Ascending aorta (tissue), 2 donors: ENCODE results near the gene ACTR1B. TPM values are rescaled to one million over a fixed set of nuclear protein-coding genes. Genes with fewer than 3 reads are reported as not detected.
A peak's percentile ranks its signal among the peaks of the same experiment; 100 is the strongest.

Source experiments
- DNase-seq, 2 donors: peaks; one replicate each; pipeline ENCODE4 v3.0.0-alpha.2; 2019; ENCODE audit warnings: low spot score in 2 of 2
- H3K27ac ChIP-seq, 2 donors: fragments of 200-600 bp; sonication (generic); one replicate each; pipeline ENCODE4 v1.5.1; 2016 to 2017; ENCODE audit warnings: mild to moderate bottlenecking in 1 of 2
- H3K27me3 ChIP-seq: fragments of 200-600 bp; sonication (generic); one replicate; pipeline ENCODE4 v1.5.1; 2017
- H3K36me3 ChIP-seq, 2 donors: fragments of 200-600 bp; sonication (generic); one replicate each; pipeline ENCODE4 v1.5.1; 2016
- H3K4me1 ChIP-seq, 2 donors: fragments of 200-600 bp; sonication (generic); one replicate each; pipeline ENCODE4 v1.5.1; 2016 to 2017; ENCODE audit warnings: mild to moderate bottlenecking in 1 of 2
- H3K4me3 ChIP-seq, 2 donors: fragments of 200-600 bp; sonication (generic); one replicate each; pipeline ENCODE4 v1.5.1; 2016 to 2017; ENCODE audit warnings: mild to moderate bottlenecking in 1 of 2
- H3K9me3 ChIP-seq, 2 donors: fragments of 200-600 bp; sonication (generic); one replicate each; pipeline ENCODE4 v1.5.1; 2016
- intact Hi-C: fragments of 100-400 bp; cut with DNase I; formaldehyde crosslinking; loops from one replicate; pipeline ENCODE4 v1.15.1; 2023
- total RNA-seq: library from RNA; depleted of rRNA; stranded (reverse); fragments of >200 nt; gene quantifications from one replicate; pipeline ENCODE4 v1.1.0, GENCODE V29; 2016
- TF ChIP-seq, protein P1 (sequence below), 3 experiments: fragments of 200-600 bp in 2 of 3; fragments of 450-650 bp in 1 of 3; sonication (generic) in 2 of 3; IDR thresholded peaks; one replicate each; pipeline ENCODE4 v1.5.1; 2016 to 2019; ENCODE audit warnings: antibody characterized with exemption in 3 of 3, mild to moderate bottlenecking in 1 of 3, moderate library complexity in 1 of 3

ACTR1B gene
- total RNA-seq, 1 donor from 2014 or later = 125 TPM

DNA sequence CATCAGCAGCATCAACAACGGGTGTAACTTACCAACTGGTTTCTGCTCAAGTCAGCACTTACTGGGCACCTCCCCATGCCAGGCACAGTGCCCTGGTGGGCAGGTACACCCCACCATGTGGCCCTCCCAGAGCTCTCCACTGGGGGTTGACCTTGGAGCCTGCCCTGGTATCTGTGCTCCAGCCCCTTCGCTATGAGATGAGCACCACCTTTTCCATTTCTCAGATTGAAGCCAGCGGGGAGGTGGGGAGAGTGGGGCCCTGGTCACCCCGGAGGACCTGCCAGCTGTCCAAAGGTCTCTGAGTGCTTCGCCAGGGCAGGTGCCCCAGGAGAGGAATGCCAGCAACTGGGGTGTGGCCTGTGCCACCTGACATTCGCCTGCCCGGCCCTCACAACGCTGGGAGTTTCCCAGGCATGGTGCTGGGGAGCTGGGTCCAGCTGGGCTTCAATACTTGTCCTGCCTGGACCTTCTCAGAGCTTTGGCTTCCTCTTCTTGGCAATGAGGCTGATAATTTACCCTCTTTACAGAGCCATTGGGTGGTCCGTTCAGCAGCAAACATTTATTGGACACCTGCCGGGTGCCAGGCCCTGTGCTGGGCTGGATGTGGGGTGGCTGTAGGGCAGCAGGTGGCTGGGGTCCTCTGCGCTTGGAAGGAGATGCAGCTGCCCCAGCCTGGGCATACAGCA is 43.7 kb upstream of the ACTR1B start:
- intact Hi-C loops = no loop called here
- Histone ChIP-seq H3K4me1 (no peaks in the 10 kb centered on the region), H3K36me3 (no peaks in the 10 kb centered on the region), H3K9me3 (no peaks in the 10 kb centered on the region), H3K27me3 (no peaks in the 10 kb centered on the region), H3K27ac (no peak overlapping the region), H3K4me3 (no peak overlapping the region)
- DNase-seq = peak in 1 of 2 donors; percentile 53
- TF ChIP-seq, protein P1, sequence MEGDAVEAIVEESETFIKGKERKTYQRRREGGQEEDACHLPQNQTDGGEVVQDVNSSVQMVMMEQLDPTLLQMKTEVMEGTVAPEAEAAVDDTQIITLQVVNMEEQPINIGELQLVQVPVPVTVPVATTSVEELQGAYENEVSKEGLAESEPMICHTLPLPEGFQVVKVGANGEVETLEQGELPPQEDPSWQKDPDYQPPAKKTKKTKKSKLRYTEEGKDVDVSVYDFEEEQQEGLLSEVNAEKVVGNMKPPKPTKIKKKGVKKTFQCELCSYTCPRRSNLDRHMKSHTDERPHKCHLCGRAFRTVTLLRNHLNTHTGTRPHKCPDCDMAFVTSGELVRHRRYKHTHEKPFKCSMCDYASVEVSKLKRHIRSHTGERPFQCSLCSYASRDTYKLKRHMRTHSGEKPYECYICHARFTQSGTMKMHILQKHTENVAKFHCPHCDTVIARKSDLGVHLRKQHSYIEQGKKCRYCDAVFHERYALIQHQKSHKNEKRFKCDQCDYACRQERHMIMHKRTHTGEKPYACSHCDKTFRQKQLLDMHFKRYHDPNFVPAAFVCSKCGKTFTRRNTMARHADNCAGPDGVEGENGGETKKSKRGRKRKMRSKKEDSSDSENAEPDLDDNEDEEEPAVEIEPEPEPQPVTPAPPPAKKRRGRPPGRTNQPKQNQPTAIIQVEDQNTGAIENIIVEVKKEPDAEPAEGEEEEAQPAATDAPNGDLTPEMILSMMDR (IDR thresholded peaks at IDR 0.05) = no peak

DNA sequence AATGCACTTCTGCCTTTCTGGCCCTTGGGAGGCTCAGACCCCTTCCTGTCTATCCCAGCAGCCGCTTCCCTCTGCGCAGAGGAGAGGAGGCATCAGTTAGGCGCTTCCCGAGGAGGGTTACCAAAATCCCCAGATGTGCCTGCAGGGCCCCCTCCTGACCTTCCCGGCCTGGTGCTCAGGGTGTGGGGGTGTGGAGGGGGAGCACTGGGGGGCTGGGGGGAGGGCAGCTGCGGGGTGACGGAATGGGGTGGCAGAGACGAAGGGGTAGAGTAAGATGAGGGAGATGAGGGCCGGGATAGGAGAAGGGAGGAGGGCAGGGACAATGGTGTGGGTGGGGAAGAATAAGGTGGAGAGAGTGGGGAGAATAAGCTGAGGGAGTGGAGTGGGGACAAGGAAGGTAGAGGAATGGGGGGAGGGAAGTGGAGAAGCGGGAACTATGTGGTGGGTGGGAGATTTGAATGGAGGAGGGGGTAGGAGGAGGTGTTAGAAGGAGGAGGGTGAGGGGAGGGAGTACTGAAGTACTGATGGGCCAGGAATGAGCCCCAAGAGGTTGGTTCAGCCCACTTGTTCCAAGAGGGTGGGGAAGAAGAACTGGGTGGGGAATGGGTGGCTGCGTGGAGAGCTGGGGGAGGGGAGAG is 43.0 kb upstream of the ACTR1B start:
- H3K27ac ChIP-seq = no peak overlapping the region
- peak in 1 of 2 donors; percentile 9 for DNase-seq
- H3K27me3 ChIP-seq = no peaks in the 10 kb centered on the region
- H3K4me1 ChIP-seq = no peaks in the 10 kb centered on the region
- no peaks in the 10 kb centered on the region for H3K36me3 ChIP-seq
- intact Hi-C loops = no loop called here
- no peak overlapping the region for H3K4me3 ChIP-seq
- no peaks in the 10 kb centered on the region for H3K9me3 ChIP-seq
- TF ChIP-seq, protein P1 (IDR thresholded peaks at IDR 0.05) = no peak

DNA sequence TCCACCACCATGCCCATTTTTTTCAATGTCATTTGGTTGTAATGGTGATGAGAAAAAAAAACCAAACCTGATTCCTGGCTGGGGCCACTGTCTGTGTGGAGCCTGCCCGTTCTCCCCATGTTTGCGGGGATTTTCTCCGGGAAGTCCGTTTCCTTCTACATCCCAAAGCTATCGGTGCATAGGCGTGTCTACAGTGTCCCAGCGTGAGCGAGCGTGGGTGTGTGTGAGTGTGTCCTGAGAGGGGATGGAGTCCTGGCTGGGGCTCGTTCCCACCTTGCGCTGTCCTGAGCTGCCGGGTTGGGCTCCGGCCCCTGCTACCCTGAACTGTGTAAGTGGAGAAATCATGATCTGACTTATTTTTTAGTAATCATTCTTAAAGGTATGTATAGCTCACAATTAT is 42.3 kb upstream of the ACTR1B start:
- H3K9me3 ChIP-seq = no peaks in the 10 kb centered on the region
- H3K27ac ChIP-seq = no peak overlapping the region
- intact Hi-C loops = no loop called here
- no peaks in the 10 kb centered on the region for H3K27me3 ChIP-seq
- H3K36me3 ChIP-seq = no peaks in the 10 kb centered on the region
- TF ChIP-seq, protein P1 (IDR thresholded peaks at IDR 0.05) = no peak
- peak in 1 of 2 donors; percentile 47 for DNase-seq
- no peaks in the 10 kb centered on the region for H3K4me1 ChIP-seq
- no peak overlapping the region for H3K4me3 ChIP-seq

DNA sequence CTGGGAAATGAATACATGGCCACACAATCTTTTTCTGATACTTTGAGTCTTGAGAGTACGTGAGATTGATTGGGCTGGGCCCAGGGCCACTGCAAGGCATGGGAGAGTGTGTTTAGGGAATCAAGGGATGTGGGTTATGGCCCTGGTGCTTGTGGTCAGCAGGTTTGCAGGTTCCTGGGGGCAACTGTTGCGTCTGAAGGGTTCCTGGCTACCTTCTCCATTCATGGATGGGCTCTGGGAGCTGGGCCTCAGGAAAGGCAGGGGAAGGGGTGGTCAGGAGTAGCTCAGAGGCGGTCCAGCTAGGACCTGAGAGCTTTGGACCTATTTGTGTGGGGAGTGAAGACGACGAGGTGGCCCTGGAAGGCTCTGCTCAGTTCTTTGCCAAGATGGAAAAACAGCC is 41.1 kb upstream of the ACTR1B start:
- H3K36me3 ChIP-seq = no peaks in the 10 kb centered on the region
- H3K4me3 ChIP-seq = no peak overlapping the region
- no peak for DNase-seq
- H3K27ac ChIP-seq = no peak overlapping the region
- TF ChIP-seq, protein P1 (IDR thresholded peaks at IDR 0.05) = no peak
- no peaks in the 10 kb centered on the region for H3K9me3 ChIP-seq
- no peaks in the 10 kb centered on the region for H3K4me1 ChIP-seq
- no peaks in the 10 kb centered on the region for H3K27me3 ChIP-seq
- intact Hi-C loops = no loop called here

DNA sequence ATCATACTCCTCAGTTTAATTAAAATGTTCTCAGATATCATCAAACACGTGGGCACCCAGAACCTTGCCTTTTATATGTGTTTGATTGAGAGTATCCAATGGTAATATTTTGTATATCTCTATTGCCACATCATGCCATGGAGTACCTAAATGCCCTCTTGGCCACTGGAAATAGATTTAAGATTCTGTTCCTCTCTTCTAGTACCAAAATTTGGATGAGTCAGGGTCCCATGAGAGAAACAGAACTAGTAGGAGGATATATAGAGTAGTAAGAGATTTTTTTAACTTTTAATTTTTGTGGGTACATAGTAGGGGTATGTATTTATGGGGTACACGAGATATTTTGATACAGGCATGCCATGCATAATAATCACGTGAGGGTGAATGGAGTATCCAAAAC is 39.9 kb upstream of the ACTR1B start:
- DNase-seq = no peak
- Histone ChIP-seq H3K4me1 (no peaks in the 10 kb centered on the region), H3K27ac (no peak overlapping the region), H3K9me3 (no peaks in the 10 kb centered on the region), H3K27me3 (no peaks in the 10 kb centered on the region), H3K36me3 (no peaks in the 10 kb centered on the region), H3K4me3 (no peak overlapping the region)
- intact Hi-C loops = no loop called here
- TF ChIP-seq, protein P1 (IDR thresholded peaks at IDR 0.05) = no peak
